HEK293 (cell line): Measurements from ENCODE around the gene IDH1.
"Not testable (repeated sequence)": the region's sequence is repeated elsewhere in the genome, so short reads cannot be mapped to it uniquely, and the experiment has no call there.

Source experiments
- CTCF ChIA-PET: fragments of 350-600 bp; formaldehyde crosslinking; extraction: SDS; loops from one replicate; lab custom pipeline; 2021; ENCODE audit warnings: antibody characterized with exemption; lab: Yijun Ruan, JAX
- POLR2A ChIA-PET: fragments of 300-600 bp; formaldehyde crosslinking; extraction: SDS; loops from one replicate; lab custom pipeline; 2020; ENCODE audit warnings: antibody characterized with exemption, inconsistent platforms; lab: Yijun Ruan, JAX
- H3K27ac ChIP-seq: fragments of 200-500 bp; sonication (Bioruptor generic); 2 replicates; pipeline ENCODE4 v1.5.1; 2014; ENCODE audit warnings: low read depth, low read length, control low read depth, inconsistent platforms; ENCODE audit errors: extremely low read depth
- H3K36me3 ChIP-seq, 2 experiments: fragments of 200-500 bp in 1 of 2; sonication (Bioruptor generic) in 1 of 2; 1 replicate in 1 of 2; 2 replicates in 1 of 2; pipeline ENCODE4 v1.5.1; 2014 to 2017; ENCODE audit warnings: inconsistent platforms in 2 of 2, low read length in 2 of 2; ENCODE audit not compliant: control insufficient read depth in 2 of 2, insufficient read depth in 1 of 2
- H3K4me1 ChIP-seq: fragments of 200-500 bp; sonication (Bioruptor generic); 2 replicates; pipeline ENCODE4 v1.5.1; 2014; ENCODE audit warnings: mild to moderate bottlenecking, low read length, inconsistent platforms; ENCODE audit not compliant: control insufficient read depth, insufficient read depth
- H3K4me3 ChIP-seq: 2 replicates; pipeline ENCODE4 v1.5.1; 2011; ENCODE audit warnings: low read depth, mild to moderate bottlenecking, control low read depth, low read length, moderate library complexity
- H3K9me3 ChIP-seq: fragments of 200-500 bp; sonication (Bioruptor generic); 2 replicates; pipeline ENCODE4 v1.5.1; 2014; ENCODE audit warnings: low read depth, low read length, inconsistent platforms; ENCODE audit not compliant: control insufficient read depth, insufficient read depth
- EGR2 ChIP-seq: fragments of 450-650 bp; formaldehyde crosslinking; IDR thresholded peaks from 2 replicates; pipeline ENCODE4 v1.5.1; 2016; ENCODE audit warnings: low read depth, missing biosample characterization, missing genetic modification characterization
- PRDM1 ChIP-seq: fragments of 450-650 bp; formaldehyde crosslinking; IDR thresholded peaks from 2 replicates; pipeline ENCODE4; 2016; ENCODE audit warnings: missing biosample characterization, missing genetic modification characterization
- WT1 ChIP-seq: fragments of 450-650 bp; formaldehyde crosslinking; IDR thresholded peaks from 2 replicates; pipeline ENCODE4 v1.5.1; 2016; ENCODE audit warnings: missing biosample characterization, missing genetic modification characterization
- ZBTB17 ChIP-seq: fragments of 450-650 bp; formaldehyde crosslinking; IDR thresholded peaks from 2 replicates; pipeline ENCODE4 v1.5.1; 2016; ENCODE audit warnings: missing biosample characterization, missing genetic modification characterization
- ZBTB20 ChIP-seq: fragments of 450-650 bp; formaldehyde crosslinking; IDR thresholded peaks from 2 replicates; pipeline ENCODE4 v1.5.1; 2016; ENCODE audit warnings: missing biosample characterization, missing genetic modification characterization
- ZFP41 ChIP-seq: fragments of 450-650 bp; formaldehyde crosslinking; IDR thresholded peaks from 2 replicates; pipeline ENCODE4 v1.5.1; 2016; ENCODE audit warnings: missing biosample characterization, missing genetic modification characterization, borderline replicate concordance
- ZNF121 ChIP-seq: fragments of 450-650 bp; formaldehyde crosslinking; IDR thresholded peaks from 2 replicates; pipeline ENCODE4 v1.5.1; 2016; ENCODE audit warnings: missing biosample characterization, missing genetic modification characterization
- ZNF157 ChIP-seq: fragments of 450-650 bp; formaldehyde crosslinking; IDR thresholded peaks from 2 replicates; pipeline ENCODE4 v1.5.1; 2016; ENCODE audit warnings: missing biosample characterization, missing genetic modification characterization
- ZNF18 ChIP-seq: fragments of 450-650 bp; formaldehyde crosslinking; IDR thresholded peaks from 2 replicates; pipeline ENCODE4 v1.5.1; 2016; ENCODE audit warnings: missing biosample characterization, missing genetic modification characterization
- ZNF2 ChIP-seq: fragments of 450-650 bp; formaldehyde crosslinking; IDR thresholded peaks from 2 replicates; pipeline ENCODE4 v1.5.1; 2016; ENCODE audit warnings: missing biosample characterization, missing genetic modification characterization
- ZNF433 ChIP-seq: fragments of 450-650 bp; formaldehyde crosslinking; IDR thresholded peaks from 2 replicates; pipeline ENCODE4 v1.5.1; 2016; ENCODE audit warnings: missing biosample characterization, missing genetic modification characterization, low read depth
- ZNF518A ChIP-seq: fragments of 450-650 bp; formaldehyde crosslinking; conservative IDR thresholded peaks from 2 replicates; pipeline ENCODE4 v1.5.1; 2016; ENCODE audit warnings: low read depth, missing biosample characterization, missing genetic modification characterization
- ZNF580 ChIP-seq: fragments of 450-650 bp; formaldehyde crosslinking; IDR thresholded peaks from 2 replicates; pipeline ENCODE4 v1.5.1; 2016; ENCODE audit warnings: missing biosample characterization, missing genetic modification characterization
- ZNF777 ChIP-seq: fragments of 450-650 bp; formaldehyde crosslinking; IDR thresholded peaks from 2 replicates; pipeline ENCODE4 v1.5.1; 2017; ENCODE audit warnings: missing biosample characterization, missing genetic modification characterization, borderline replicate concordance
- ZSCAN4 ChIP-seq: fragments of 450-650 bp; formaldehyde crosslinking; IDR thresholded peaks from 2 replicates; pipeline ENCODE4 v1.5.1; 2017; ENCODE audit warnings: missing biosample characterization, missing genetic modification characterization

IDH1 gene

GRCh38 chr2:208256849-208257813 is 2.3 kb upstream of the IDH1 start:
- H3K9me3 ChIP-seq, POLR2A ChIA-PET: not testable (repeated sequence)
- TF ChIP-seq PRDM1 (tag by site-specific recombination), result peak; percentile 46; the same call in 1 of the 2 replicates
- TF ChIP-seq, all 188 proteins: peak for 1; not testable (repeated sequence) for 187
- H3K36me3 ChIP-seq, result peaks cover 0 to 11% of the 10 kb centered on the region in 2 experiments; a peak in 1 of 3 replicates
- H3K4me3 ChIP-seq, H3K27ac ChIP-seq, H3K4me1 ChIP-seq: not testable (repeated sequence)
- CTCF ChIA-PET, result interaction anchor here (0.6 to 4.0 kb wide), 6 partner anchors 8 to 730 kb away, joined by 3 to 47 read pairs (median 4); partner anchors contain the start of gene PIKFYVE

- 0 out of 2 replicates have a peak, but pooled peaks cover 2% of the 10 kb centered on the region for H3K4me1 ChIP-seq
- H3K36me3 ChIP-seq, result peaks cover under 1 to 19% of the 10 kb centered on the region in 2 experiments; a peak in 2 of 3 replicates
- H3K9me3 ChIP-seq, result no peaks in the 10 kb centered on the region
- ChIA-PET POLR2A (no interaction called here), CTCF (interaction anchor here (0.6 to 5.2 kb wide), 10 partner anchors 9 to 731 kb away, joined by 3 to 53 read pairs (median 4); partner anchors contain the start of gene PIKFYVE)
- H3K27ac ChIP-seq, result no peak overlapping the region
- TF ChIP-seq ZNF580 (tag by site-specific recombination), result no peak
- no peak for TF ChIP-seq ZNF777
- H3K4me3 ChIP-seq, result no peak overlapping the region
Measured at GRCh38 chr2:208256192-208256782, 1.4 kb upstream of the IDH1 start.

GRCh38 chr2:208255557-208256106 is 761 bp upstream of the IDH1 start:
- H3K27ac ChIP-seq, result peak overlapping the region; percentile 81; the same call in 1 of the 2 replicates
- H3K36me3 ChIP-seq, result peaks cover 7 to 24% of the 10 kb centered on the region in 2 experiments
- peak overlapping the region; percentile 82 for H3K4me3 ChIP-seq
- 0 out of 2 replicates have a peak, but pooled peaks cover 2% of the 10 kb centered on the region for H3K4me1 ChIP-seq
- ChIA-PET POLR2A (interaction anchor here (0.7 to 2.9 kb wide), 5 partner anchors 10 to 154 kb away, joined by 3 to 41 read pairs (median 14); partner anchors contain the start of gene PIKFYVE), CTCF (interaction anchor here (0.6 to 5.2 kb wide), 9 partner anchors 10 to 152 kb away, joined by 3 to 53 read pairs (median 3); partner anchors contain the start of gene PIKFYVE)
- H3K9me3 ChIP-seq, result no peaks in the 10 kb centered on the region
- TF ChIP-seq ZNF2 (tag by site-specific recombination) (no peak), WT1 (tag by site-specific recombination) (no peak), ZNF518A (no peak), ZFP41 (no peak), ZNF121 (tag by site-specific recombination) (peak; percentile 78; the same call in 1 of the 2 replicates), ZNF433 (tag by site-specific recombination) (no peak), ZSCAN4 (tag by site-specific recombination) (no peak), ZNF18 (tag by site-specific recombination) (no peak), ZBTB17 (tag by site-specific recombination) (peak; percentile 60; the same call in 1 of the 2 replicates), ZNF777 (no peak), EGR2 (tag by site-specific recombination) (no peak), ZBTB20 (tag by site-specific recombination) (0 out of 2 replicates have a peak, but pooled peaks have one; percentile 33), ZNF157 (tag by site-specific recombination) (no peak)
